B cell (primary cell): ENCODE results near the gene FAU. TPM values are rescaled to one million over a fixed set of nuclear protein-coding genes. Genes with fewer than 3 reads are reported as not detected.

Source experiments
- ATAC-seq: fragments of 200-7000 bp; cut with Tn5 transposase; one replicate; pipeline ENCODE4 v1.10.0; 2021; ENCODE audit warnings: low read depth, mild to moderate bottlenecking, moderate number of reproducible peaks, moderate library complexity
- CTCF ChIA-PET: fragments of 350-600 bp; sonication (Branson Sonifier 250); formaldehyde crosslinking; loops from one replicate; lab custom pipeline; 2021; ENCODE audit warnings: antibody characterized with exemption, inconsistent platforms; lab: Charles Lee
- POLR2A ChIA-PET: fragments of 350-600 bp; sonication (Branson Sonifier 250); formaldehyde crosslinking; loops from one replicate; lab custom pipeline; 2021; ENCODE audit warnings: antibody characterized with exemption; lab: Charles Lee
- DNase-seq: peaks from one replicate; pipeline ENCODE4 v3.0.0; 2013
- H2AFZ ChIP-seq: 2 replicates; pipeline ENCODE4 v1.6.1; 2012; ENCODE audit warnings: mild to moderate bottlenecking, low read depth, low read length; ENCODE audit not compliant: insufficient read depth, poor library complexity, severe bottlenecking
- H3K27ac ChIP-seq, 2 donors: 1 replicate in 1 of 2; 2 replicates in 1 of 2; pipeline ENCODE4 v1.5.1; 2012 to 2013; ENCODE audit warnings: low read length in 2 of 2, mild to moderate bottlenecking in 2 of 2, moderate library complexity in 1 of 2
- H3K27me3 ChIP-seq, 4 experiments: fragments of 200-600 bp in 1 of 4; sonication (generic) in 1 of 4; replicated peaks in 1 of 4; 1 replicate in 2 of 4; 2 replicates in 2 of 4; pipeline versions ENCODE4 v1.6.1 to v1.7.0; 2013 to 2016; ENCODE audit warnings: low read length in 3 of 4, mild to moderate bottlenecking in 2 of 4, mixed read lengths in 1 of 4, moderate library complexity in 1 of 4; ENCODE audit not compliant: insufficient read depth in 4 of 4, control insufficient read depth in 3 of 4; ENCODE audit errors: control extremely low read depth in 1 of 4
- H3K36me3 ChIP-seq, 2 experiments: replicated peaks in 1 of 2; 1 replicate in 1 of 2; 2 replicates in 1 of 2; pipeline versions ENCODE4 v1.6.1 to v1.7.1; 2013; ENCODE audit warnings: low read length in 1 of 2; ENCODE audit not compliant: insufficient read depth in 2 of 2, control insufficient read depth in 1 of 2; ENCODE audit errors: control extremely low read depth in 1 of 2, extremely low read depth in 1 of 2
- H3K4me1 ChIP-seq, 2 donors: fragments of 200-600 bp in 1 of 2; sonication (generic) in 1 of 2; 1 replicate in 1 of 2; 2 replicates in 1 of 2; pipeline versions ENCODE4 v1.5.1 to v1.6.1; 2013 to 2017; ENCODE audit warnings: low read length in 2 of 2; ENCODE audit not compliant: control insufficient read depth in 2 of 2, insufficient read depth in 2 of 2
- H3K4me2 ChIP-seq: replicated peaks from 2 replicates; pipeline ENCODE3; 2012; ENCODE audit warnings: mild to moderate bottlenecking, low read depth, low read length; ENCODE audit not compliant: poor library complexity, severe bottlenecking
- H3K4me3 ChIP-seq, 5 experiments: fragments of 200-600 bp in 1 of 5; sonication (generic) in 1 of 5; 1 replicate in 3 of 5; 2 replicates in 2 of 5; pipeline versions ENCODE4 v1.5.1 to v1.7.0; 2011 to 2016; ENCODE audit warnings: low read length in 4 of 5, mild to moderate bottlenecking in 4 of 5, low read depth in 2 of 5, control low read depth in 1 of 5, moderate library complexity in 1 of 5; ENCODE audit not compliant: insufficient read depth in 1 of 5; ENCODE audit errors: control extremely low read depth in 1 of 5, extremely low read depth in 1 of 5
- H3K79me2 ChIP-seq: fragments of 200-600 bp; sonication (generic); one replicate; pipeline ENCODE4 v1.6.0; 2016; ENCODE audit warnings: low read length; ENCODE audit not compliant: control insufficient read depth, insufficient read depth
- H3K9ac ChIP-seq: fragments of 200-600 bp; sonication (generic); 2 replicates; pipeline ENCODE4 v1.6.1; 2017; ENCODE audit warnings: mild to moderate bottlenecking, low read length, moderate library complexity
- H3K9me3 ChIP-seq, 3 donors: one replicate each; pipeline versions ENCODE4 v1.6.1 to v1.7.1; 2013; ENCODE audit warnings: low read length in 2 of 3; ENCODE audit not compliant: control insufficient read depth in 2 of 3, insufficient read depth in 1 of 3; ENCODE audit errors: control extremely low read depth in 1 of 3
- H4K20me1 ChIP-seq: 2 replicates; pipeline ENCODE4 v1.6.0; 2012; ENCODE audit warnings: mild to moderate bottlenecking, low read length; ENCODE audit not compliant: insufficient read depth, control insufficient read depth, poor library complexity, severe bottlenecking
- H3K27ac Mint-ChIP-seq: one replicate; pipeline ENCODE4 v1.8.0; 2021; ENCODE audit warnings: mixed read lengths
- H3K27me3 Mint-ChIP-seq: one replicate; pipeline ENCODE4 v1.8.0; 2021; ENCODE audit warnings: mixed read lengths
- H3K4me1 Mint-ChIP-seq: one replicate; pipeline ENCODE4 v1.8.0; 2021; ENCODE audit warnings: mixed read lengths
- H3K4me3 Mint-ChIP-seq: one replicate; pipeline ENCODE4 v1.8.0; 2021; ENCODE audit warnings: mixed read lengths
- H3K9me3 Mint-ChIP-seq: one replicate; pipeline ENCODE4 v1.8.0; 2022; ENCODE audit warnings: mixed read lengths; ENCODE audit not compliant: insufficient read depth
- EZH2 ChIP-seq: IDR thresholded peaks from 2 replicates; pipeline ENCODE4 v1.6.1; 2012; ENCODE audit warnings: borderline replicate concordance, low read depth, mild to moderate bottlenecking, moderate library complexity, low read length; ENCODE audit not compliant: insufficient read depth, poor library complexity, severe bottlenecking
- WGBS: methylation state at CpG from one replicate; pipeline ENCODE4 v1.1.5; 2013; ENCODE audit warnings: missing lambda C conversion rate; ENCODE audit not compliant: insufficient coverage; 5-methylcytosine and 5-hydroxymethylcytosine counted together
- intact Hi-C: fragments of 100-400 bp; cut with micrococcal nuclease; formaldehyde crosslinking; loops from one replicate; pipeline ENCODE4 v1.10.0; 2022
- polyA plus RNA-seq: library from polyadenylated mRNA; depleted of rRNA; stranded (reverse); fragments of >200 nt; gene quantifications from 2 replicates; pipeline ENCODE4 v1.2.3, GENCODE V29; 2012
- total RNA-seq, 2 donors: library from RNA; stranded (reverse); fragments of 120-200 nt in 1 of 2; gene quantifications; 1 replicate in 1 of 2; 2 replicates in 1 of 2; pipeline versions ENCODE4 v1.2.3 to v1.2.4, GENCODE V29; 2013 to 2022
- TF ChIP-seq, protein P1 (sequence below): fragments of 200-600 bp; IDR thresholded peaks from one replicate; pipeline ENCODE4 v1.8.0; 2022; ENCODE audit warnings: antibody characterized with exemption, mild to moderate bottlenecking

FAU gene
- total and polyA plus RNA-seq, 2 donors (not counting 1 experiment from before 2014, with no cell fraction given): 1,318 to 1,559 TPM

- no peak for TF ChIP-seq EZH2
- TF ChIP-seq, protein P1, sequence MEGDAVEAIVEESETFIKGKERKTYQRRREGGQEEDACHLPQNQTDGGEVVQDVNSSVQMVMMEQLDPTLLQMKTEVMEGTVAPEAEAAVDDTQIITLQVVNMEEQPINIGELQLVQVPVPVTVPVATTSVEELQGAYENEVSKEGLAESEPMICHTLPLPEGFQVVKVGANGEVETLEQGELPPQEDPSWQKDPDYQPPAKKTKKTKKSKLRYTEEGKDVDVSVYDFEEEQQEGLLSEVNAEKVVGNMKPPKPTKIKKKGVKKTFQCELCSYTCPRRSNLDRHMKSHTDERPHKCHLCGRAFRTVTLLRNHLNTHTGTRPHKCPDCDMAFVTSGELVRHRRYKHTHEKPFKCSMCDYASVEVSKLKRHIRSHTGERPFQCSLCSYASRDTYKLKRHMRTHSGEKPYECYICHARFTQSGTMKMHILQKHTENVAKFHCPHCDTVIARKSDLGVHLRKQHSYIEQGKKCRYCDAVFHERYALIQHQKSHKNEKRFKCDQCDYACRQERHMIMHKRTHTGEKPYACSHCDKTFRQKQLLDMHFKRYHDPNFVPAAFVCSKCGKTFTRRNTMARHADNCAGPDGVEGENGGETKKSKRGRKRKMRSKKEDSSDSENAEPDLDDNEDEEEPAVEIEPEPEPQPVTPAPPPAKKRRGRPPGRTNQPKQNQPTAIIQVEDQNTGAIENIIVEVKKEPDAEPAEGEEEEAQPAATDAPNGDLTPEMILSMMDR: no peak
- peaks cover 33% of the 10 kb centered on the region for H4K20me1 ChIP-seq
- Mint-ChIP-seq H3K4me1 (peaks cover 55% of the 10 kb centered on the region), H3K27ac (peak overlapping the region; percentile 99), H3K4me3 (peak overlapping the region; percentile 97), H3K27me3 (no peaks in the 10 kb centered on the region), H3K9me3 (no peaks in the 10 kb centered on the region)
- H2AFZ ChIP-seq: peak overlapping the region; percentile 71
- intact Hi-C loops: loop anchor here (5.0 kb wide), 1 partner anchor 333 kb away; the partner anchor contains the start of gene MAP4K2
- peak overlapping the region; percentile 99 for H3K9ac ChIP-seq
- peak overlapping the region; percentile 89 for H3K4me2 ChIP-seq
- ATAC-seq: no peak
- POLR2A ChIA-PET: interaction anchor here (0.6 to 8.8 kb wide), 8 partner anchors 16 to 363 kb away, joined by 3 to 160 read pairs (median 4); partner anchors contain the start of genes CAPN1, FAU, MALAT1 and MRPL49
- peaks cover 26 to 46% of the 10 kb centered on the region in 2 donors for H3K4me1 ChIP-seq
- H3K27me3 ChIP-seq: no peaks in the 10 kb centered on the region
- CTCF ChIA-PET: interaction anchor here (0.7 to 7.5 kb wide), 7 partner anchors 9 to 440 kb away, joined by 3 to 64 read pairs (median 17); partner anchors contain the start of genes CAPN1, EHBP1L1, FAU and MRPL49
- peaks cover 67% of the 10 kb centered on the region for H3K79me2 ChIP-seq
- H3K36me3 ChIP-seq: peaks cover 1 to 17% of the 10 kb centered on the region in 2 experiments
- H3K27ac ChIP-seq: peak overlapping the region; percentile 98 to 99
- 72% methylated on average over 8 of the region's 11 CpGs for WGBS
- peak overlapping the region; percentile 81 to 99 (median 96) for H3K4me3 ChIP-seq
- no peaks in the 10 kb centered on the region for H3K9me3 ChIP-seq
- no peak for DNase-seq
Observed at GRCh38 chr11:65135633-65136145, 13.8 kb upstream of the FAU start.
